Adrenal gland (tissue), 5 donors: ENCODE results near the gene AIF1L.

ENCODE experiments used
- CTCF ChIP-seq, 6 experiments: fragments of 450-650 bp in 4 of 6; fragments of 200-600 bp in 2 of 6; sonication (generic) in 1 of 6; IDR thresholded peaks; 1 replicate in 5 of 6; 2 replicates in 1 of 6; pipeline versions ENCODE4 v1.5.1 to v1.8.0; 2016 to 2021; ENCODE audit warnings: antibody characterized with exemption in 6 of 6, mild to moderate bottlenecking in 2 of 6, moderate library complexity in 1 of 6
- POLR2A ChIP-seq, 2 donors: fragments of 450-650 bp; IDR thresholded peaks; one replicate each; pipeline ENCODE4 v1.6.1; 2017; ENCODE audit warnings: antibody characterized with exemption in 2 of 2, mild to moderate bottlenecking in 2 of 2, moderate library complexity in 1 of 2
- donor health status: DM: no; HTN: no; CAD: no.

GRCh38 chr9:131097126-131097947 lies 1.0 kb downstream of the AIF1L start:
- TF ChIP-seq CTCF (IDR thresholded peaks at IDR 0.05) (no peak), POLR2A (IDR thresholded peaks at IDR 0.05) (no peak)
